Frontal cortex (tissue), 4 donors: Measurements from ENCODE around the gene GRHL3. TPM values are rescaled to one million over a fixed set of nuclear protein-coding genes. Genes with fewer than 3 reads are reported as not detected.
A peak's percentile ranks its signal among the peaks of the same experiment; 100 is the strongest.

Source experiments
- DNase-seq, 2 donors: peaks; one replicate each; pipeline ENCODE4 v3.0.0; 2012; ENCODE audit warnings: low spot score in 2 of 2
- FAIRE-seq: peaks from 2 replicates; lab custom pipeline; 2012; peaks lifted over from hg19 to GRCh38; lab: Jason Lieb, UNC
- total RNA-seq: library from RNA; depleted of rRNA; stranded (reverse); fragments of >200 nt; gene quantifications from one replicate; pipeline ENCODE4 v1.2.3, GENCODE V29; 2014
- donor health status: control.
- donor health status: control.
- donor health status: control.

The GRHL3 gene
- total RNA-seq, 1 donor from 2014 or later, result not detected

DNA sequence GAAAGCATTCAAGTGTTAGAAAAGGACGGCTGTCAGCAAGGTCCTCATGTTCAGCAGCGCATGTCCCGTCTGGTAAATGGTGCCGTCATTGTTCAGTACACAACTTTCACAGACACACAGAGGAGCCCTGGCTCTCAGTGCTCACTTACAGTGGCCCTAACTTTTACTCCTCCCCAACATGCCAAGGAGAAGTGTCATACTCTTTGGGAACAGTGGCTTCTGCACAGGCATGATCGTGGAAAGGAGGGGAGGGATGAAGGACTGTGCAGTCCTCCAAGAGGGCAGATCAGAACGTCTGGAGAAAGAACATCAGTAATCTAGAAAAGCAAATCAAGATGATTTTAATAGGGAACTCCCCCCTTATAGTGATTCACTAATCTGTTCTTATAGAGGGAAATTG, 3.8 kb upstream of the GRHL3 start:
- FAIRE-seq, result no peak
- no peak for DNase-seq

GRCh38 chr1:24316645-24317044, 2.5 kb upstream of the GRHL3 start:
- FAIRE-seq, result no peak
- DNase-seq, result no peak

DNA sequence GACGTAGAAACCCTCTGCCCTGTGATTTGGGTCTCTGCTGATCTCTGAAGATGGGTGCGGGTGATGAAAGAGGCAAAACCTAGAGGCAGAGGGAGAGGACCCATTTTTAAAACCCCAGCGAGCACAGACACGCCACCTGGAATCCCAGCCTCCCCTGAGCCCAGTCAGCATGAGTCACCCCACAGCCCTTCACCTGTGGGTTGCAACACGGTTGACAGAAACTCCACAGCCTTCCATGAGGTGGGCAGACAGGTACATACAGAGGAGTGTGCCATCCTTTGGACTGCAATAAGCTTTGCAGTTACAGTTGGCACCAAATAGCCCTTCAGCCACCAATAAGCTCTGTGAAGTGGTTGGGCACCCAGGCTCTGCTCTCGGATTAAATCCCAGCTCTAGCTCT, 2.1 kb upstream of the GRHL3 start:
- FAIRE-seq, result no peak

GRCh38 chr1:24317956-24318614, 1.1 kb upstream of the GRHL3 start:
- no peak for DNase-seq
- no peak for FAIRE-seq

More for the DNA sequence above, 2.1 kb upstream of the GRHL3 start:
- DNase-seq, result no peak

- no peak for DNase-seq
- FAIRE-seq, result no peak
These were observed 394 bp upstream of the GRHL3 start for GRCh38 chr1:24318615-24319311.

DNA sequence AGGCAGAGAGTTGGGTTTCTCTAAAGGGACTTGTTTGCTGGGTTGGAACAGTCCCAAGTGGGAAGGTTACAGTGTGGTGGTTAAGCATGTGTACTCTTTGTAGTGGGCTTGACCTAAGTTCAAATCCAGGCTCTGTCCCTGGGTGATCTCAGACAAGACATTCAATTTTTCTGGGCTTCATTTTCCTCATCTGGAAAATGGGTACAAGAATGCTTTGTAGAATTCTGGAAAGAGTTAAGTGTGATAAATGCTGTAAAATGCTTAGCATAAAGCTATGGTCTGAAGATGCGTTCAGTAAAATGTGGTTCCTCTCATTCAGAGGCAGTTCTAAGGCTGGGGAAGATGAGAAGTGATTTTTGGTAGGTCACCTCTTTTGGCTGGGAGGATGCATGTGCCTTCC, 805 bp downstream of the GRHL3 start:
- DNase-seq (no peak), FAIRE-seq (no peak)

DNA sequence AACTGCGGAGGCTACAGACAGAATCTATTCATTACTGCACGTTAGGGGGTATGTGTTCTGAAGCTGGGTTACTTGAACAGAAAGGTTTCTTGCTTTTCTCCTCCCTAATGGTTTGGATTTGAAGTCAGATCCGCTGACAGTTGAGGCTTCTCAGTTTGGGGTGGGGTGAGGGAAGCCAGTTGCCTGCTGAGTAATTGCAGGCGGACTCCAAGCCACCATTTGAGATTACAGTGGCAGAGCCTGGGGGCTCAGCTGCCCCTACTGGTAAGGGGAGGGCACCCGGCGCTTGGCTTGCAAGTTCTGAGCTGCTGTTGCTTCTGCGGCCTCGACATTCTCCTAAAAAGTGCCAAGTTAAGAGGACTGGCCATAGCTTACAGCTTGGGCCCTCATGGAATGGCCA, 2.0 kb downstream of the GRHL3 start:
- FAIRE-seq (no peak), DNase-seq (no peak)

- no peak for FAIRE-seq
These were observed 2.7 kb downstream of the GRHL3 start for GRCh38 chr1:24321697-24322469.

DNA sequence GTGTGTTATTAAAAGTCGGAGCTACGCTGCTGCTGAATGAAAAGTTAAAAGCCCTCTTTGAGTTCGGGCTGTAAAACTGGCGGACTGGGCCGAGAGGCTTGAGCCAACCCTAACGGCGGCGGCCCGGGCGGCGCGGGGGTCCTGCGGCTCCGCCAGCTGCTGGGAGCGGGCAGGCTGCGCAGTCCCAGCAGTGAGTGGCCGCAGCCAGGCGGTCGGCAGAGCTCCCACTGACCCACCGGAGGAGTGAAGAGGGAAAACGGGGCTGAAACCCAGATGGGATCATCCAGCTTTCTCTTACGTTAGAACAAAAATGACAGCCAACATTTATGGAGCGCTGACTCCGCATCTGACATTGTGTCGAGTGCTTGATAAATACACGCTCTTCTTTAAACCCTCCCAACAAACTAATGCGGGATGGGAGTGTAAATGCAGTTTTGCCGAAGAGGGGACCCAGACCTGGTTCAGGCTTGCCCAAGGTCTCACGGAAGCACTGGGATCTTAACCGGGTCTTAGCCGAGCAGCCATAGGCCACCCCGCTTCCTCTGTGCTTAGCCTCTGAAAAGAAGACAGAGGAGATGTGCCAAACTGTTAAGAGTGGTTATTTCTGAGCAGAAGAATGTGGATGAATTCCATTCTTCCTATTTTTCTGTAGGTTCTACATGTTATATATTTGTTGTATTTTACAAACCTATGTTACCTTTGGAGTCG, 3.5 kb downstream of the GRHL3 start:
- no peak for FAIRE-seq
- no peak for DNase-seq

More at GRCh38 chr1:24321697-24322469, 2.7 kb downstream of the GRHL3 start:
- DNase-seq, result peak; percentile 40 to 48

DNA sequence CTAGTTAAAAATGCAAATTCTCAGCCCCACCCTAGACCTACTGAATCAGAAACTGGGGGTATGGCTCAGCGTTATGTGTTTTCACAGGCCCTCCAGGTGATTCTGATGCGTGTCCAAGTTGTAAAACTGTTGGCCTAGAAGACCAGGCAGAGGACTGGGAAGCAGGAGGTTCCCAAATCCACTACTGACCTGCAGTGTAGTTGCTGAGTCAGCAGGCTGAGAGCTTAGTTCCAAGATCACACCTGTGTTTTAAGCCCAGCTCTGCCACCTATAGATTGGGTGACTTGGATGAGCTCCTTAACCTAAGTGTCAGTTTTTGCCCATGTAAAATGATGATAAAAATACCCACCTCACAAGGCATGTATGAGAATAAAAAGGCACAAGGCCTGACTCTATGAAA, 4.1 kb downstream of the GRHL3 start:
- DNase-seq (no peak), FAIRE-seq (no peak)

GRCh38 chr1:24324903-24325302, 5.7 kb downstream of the GRHL3 start:
- no peak for FAIRE-seq
- DNase-seq, result no peak

DNA sequence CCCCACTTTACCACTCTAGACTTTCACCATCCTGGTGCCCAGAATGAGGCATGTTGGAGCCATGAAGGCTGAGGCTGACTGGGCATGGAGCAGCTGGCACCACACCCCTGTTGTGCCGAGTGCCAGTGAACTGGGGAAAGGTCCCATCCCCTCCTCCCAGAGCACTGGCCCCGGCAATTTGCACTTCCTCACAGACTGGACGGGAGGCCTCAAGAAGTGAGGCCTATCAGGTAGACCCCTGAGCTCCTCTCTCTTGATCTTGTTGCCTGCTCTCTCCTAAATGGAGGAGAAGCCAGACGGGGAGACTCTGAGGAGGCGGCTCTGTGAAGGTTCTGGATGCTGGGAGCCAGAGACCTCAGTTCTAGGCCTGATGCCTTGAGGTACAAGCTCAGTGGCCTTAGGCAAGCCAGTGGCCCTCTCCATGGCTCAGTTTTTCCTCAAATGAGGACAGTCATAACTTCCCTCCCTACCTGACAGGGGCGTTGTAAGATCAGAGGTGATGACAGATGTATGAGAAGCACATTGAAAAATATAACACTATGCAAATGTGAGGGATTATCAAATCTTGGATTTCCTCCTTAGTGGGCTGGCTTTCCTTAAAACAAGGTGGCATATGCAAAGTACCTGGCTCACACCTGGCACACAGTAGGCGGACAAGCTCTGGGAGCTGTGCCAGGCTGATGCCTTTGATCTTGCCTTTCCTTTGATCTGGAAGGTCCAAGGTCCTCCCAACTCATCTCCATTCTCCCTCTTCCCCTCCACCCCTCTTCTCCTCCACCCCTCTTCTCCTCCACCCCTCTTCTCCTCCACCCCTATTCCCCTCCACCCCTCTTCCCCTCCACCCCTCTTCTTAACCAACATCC, 6.7 kb downstream of the GRHL3 start:
- DNase-seq, result no peak
- FAIRE-seq, result no peak

DNA sequence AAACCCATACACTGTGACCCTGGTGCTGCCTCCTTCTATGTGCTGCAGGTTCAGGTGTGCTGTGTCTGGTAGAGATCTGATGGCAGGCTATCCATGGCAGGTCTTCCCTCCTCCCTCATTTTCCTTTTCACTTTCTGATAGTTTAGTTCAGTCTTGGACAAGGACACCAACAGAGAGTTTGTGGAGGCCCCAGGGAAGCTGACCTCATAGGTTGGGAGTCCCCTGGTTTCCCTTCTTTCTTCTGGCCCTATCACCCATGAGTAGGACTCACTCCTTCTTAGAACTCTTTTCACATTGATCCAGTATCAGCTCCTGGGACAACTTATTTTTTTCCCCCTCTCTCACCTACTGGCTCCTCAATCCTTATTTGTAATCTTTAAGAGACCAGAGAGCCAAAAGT, 8.3 kb downstream of the GRHL3 start:
- DNase-seq (no peak), FAIRE-seq (no peak)

GRCh38 chr1:24327891-24328290, 8.7 kb downstream of the GRHL3 start:
- FAIRE-seq (no peak), DNase-seq (no peak)

DNA sequence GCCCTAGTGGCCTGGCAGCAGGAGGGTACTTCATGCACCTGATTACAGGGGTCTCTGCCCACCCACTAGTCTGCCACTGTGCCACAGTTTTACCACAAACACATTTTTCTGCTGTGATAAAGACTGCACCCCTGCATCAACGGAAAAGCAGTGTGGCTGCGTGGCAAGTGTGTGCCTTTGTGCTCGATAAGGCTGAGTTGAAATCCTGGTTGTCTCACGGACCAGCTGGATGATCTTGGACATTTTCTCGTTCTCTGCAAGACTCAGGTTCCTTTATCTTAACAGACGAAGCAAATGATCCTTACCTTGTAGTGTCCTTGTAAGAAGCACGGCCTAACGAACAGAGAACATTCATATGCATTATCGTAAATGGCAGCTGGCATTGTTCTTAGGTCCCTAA, 10.2 kb downstream of the GRHL3 start:
- FAIRE-seq, result no peak

DNA sequence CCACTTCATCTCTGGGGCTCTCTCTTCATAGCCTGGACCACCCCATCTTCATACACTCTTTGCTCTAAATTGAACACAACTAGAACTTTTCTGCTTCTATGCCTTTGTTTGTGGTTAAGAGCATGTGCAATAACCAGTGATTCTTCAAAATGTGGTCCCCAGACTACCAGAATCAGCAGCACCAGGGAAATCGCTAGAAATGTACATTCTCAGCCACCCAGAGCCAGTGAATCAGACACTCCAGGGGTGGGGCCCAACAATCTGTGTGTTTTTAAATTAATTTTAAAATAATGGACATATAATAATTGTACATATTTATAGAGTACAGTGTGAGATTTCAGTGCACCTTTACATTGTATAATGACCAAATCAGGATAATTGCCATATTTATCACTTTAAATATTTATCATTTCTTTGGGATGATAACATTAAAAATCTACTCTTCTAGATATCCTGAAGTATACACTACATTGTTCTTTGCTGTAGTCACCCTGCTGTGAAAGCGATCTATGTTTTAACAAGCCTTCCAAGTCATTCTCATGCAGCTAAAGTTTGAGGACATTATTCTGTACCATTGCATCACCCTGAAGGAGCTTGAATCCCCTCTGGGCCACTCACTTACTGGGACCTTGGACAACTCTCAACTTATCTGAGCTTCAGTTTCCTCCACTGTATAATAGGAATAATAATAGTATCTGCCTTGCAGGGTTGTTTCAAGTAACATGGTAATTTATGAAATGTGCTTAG, 10.8 kb downstream of the GRHL3 start:
- no peak for FAIRE-seq
- DNase-seq, result no peak

More for the DNA sequence above, 10.2 kb downstream of the GRHL3 start:
- no peak for DNase-seq

DNA sequence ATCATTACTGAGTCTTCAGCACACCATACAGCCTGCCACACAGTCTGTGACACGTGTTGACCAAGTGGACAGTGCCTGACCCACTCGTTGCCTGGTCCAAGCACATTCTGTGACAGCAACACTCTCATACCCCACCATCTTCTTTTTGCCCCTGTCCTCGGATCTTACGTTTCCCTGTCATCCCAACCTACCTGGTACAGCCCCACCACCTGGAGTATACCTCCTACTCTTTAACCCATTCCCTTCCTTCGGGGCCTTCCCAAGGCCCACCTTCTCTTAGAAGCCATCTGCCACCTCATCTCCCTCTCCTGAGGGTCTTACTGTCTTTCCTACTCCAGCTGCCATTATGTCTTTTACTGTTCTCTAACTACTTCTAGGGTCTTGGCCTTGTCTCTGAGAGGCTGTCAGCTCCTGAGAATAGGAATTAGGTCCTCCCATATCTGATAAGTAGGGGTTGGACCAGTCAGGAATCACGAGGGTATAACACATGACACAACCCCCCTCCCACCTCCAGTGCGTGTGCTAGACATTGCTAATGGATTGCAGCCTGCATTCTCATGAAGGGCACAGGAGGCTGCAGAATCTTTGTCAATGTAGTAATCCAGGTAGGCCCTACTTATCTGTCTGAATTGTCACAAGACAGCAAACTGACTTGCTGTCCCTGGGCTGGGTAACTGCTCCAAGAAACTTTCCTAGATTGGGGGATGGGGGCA, 13.0 kb downstream of the GRHL3 start:
- no peak for FAIRE-seq
- no peak for DNase-seq

DNA sequence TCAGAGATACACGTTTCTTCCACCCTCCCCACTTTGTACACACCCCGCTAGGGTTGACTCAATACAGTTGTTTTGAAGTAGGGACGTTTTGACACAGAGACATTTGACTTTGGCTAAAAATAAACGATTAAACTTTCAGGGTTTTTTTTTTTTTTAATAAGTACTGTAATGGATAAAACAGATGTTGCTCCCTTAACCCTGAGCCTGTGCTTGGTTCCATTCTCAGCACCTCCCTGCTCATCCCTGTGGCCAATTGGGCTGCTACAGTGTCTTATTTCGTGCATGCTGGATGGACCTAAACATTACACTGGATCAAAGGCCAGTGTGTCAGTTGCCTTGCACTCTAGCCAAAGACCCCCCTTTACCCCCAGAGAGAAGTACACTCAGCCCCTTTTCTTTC, 16.9 kb downstream of the GRHL3 start:
- no peak for FAIRE-seq

More for the DNA sequence above, 16.9 kb downstream of the GRHL3 start:
- DNase-seq, result no peak
